NCI-H345 (cell line): ENCODE results near the gene ADAMTS2.

Source experiments
- DNase-seq: peaks from one replicate; lab custom pipeline; 2025; lab: John Stamatoyannopoulos, UW

ADAMTS2 gene

GRCh38 chr5:179254638-179255271 lies 90.5 kb downstream of the ADAMTS2 start:
- DNase-seq: no peak

GRCh38 chr5:179253730-179254129 lies 91.5 kb downstream of the ADAMTS2 start:
- no peak for DNase-seq

GRCh38 chr5:179251276-179251969 lies 93.8 kb downstream of the ADAMTS2 start:
- DNase-seq: no peak

GRCh38 chr5:179250561-179251225 lies 94.6 kb downstream of the ADAMTS2 start:
- no peak for DNase-seq

- DNase-seq: no peak
These were observed 99.0 kb downstream of the ADAMTS2 start for GRCh38 chr5:179246227-179246626.

GRCh38 chr5:179245031-179245430 lies 100.2 kb downstream of the ADAMTS2 start:
- DNase-seq: no peak

- no peak for DNase-seq
These were observed 101.2 kb downstream of the ADAMTS2 start for GRCh38 chr5:179244044-179244443.

GRCh38 chr5:179243333-179243732 lies 101.9 kb downstream of the ADAMTS2 start:
- DNase-seq: no peak

- DNase-seq: no peak
These were observed 102.6 kb downstream of the ADAMTS2 start for GRCh38 chr5:179242676-179243075.

- no peak for DNase-seq
These were observed 103.4 kb downstream of the ADAMTS2 start for GRCh38 chr5:179241764-179242370.

GRCh38 chr5:179241175-179241574 lies 104.1 kb downstream of the ADAMTS2 start:
- no peak for DNase-seq

GRCh38 chr5:179240561-179240960 lies 104.7 kb downstream of the ADAMTS2 start:
- DNase-seq: no peak

GRCh38 chr5:179239256-179240135 lies 105.8 kb downstream of the ADAMTS2 start:
- no peak for DNase-seq

- no peak for DNase-seq
These were observed 106.7 kb downstream of the ADAMTS2 start for GRCh38 chr5:179238628-179238970.

- DNase-seq: no peak
These were observed 107.3 kb downstream of the ADAMTS2 start for GRCh38 chr5:179237770-179238627.

- DNase-seq: no peak
These were observed 109.6 kb downstream of the ADAMTS2 start for GRCh38 chr5:179235416-179236400.

GRCh38 chr5:179234563-179235135 lies 110.6 kb downstream of the ADAMTS2 start:
- no peak for DNase-seq

- DNase-seq: no peak
These were observed 111.2 kb downstream of the ADAMTS2 start for GRCh38 chr5:179233909-179234562.
